Breast epithelium (tissue), 4 donors: ENCODE results near the gene HIP1. TPM values are rescaled to one million over a fixed set of nuclear protein-coding genes. Genes with fewer than 3 reads are reported as not detected.
"Not testable (repeated sequence)": the region's sequence is repeated elsewhere in the genome, so short reads cannot be mapped to it uniquely, and the experiment has no call there.

ENCODE experiments used
- DNase-seq, 2 donors: peaks; one replicate each; pipeline ENCODE4 v3.0.0-alpha.2; 2019; ENCODE audit warnings: low spot score in 2 of 2
- H3K27ac ChIP-seq, 2 donors: fragments of 200-600 bp; sonication (generic) in 1 of 2; one replicate each; pipeline ENCODE4 v1.5.1; 2016 to 2019; ENCODE audit warnings: mild to moderate bottlenecking in 1 of 2
- H3K27me3 ChIP-seq, 2 donors: fragments of 200-600 bp; sonication (generic) in 1 of 2; one replicate each; pipeline versions ENCODE4 v1.5.1 to v1.6.0; 2017 to 2019; ENCODE audit warnings: control low read depth in 1 of 2, mild to moderate bottlenecking in 1 of 2
- H3K36me3 ChIP-seq: fragments of 200-600 bp; one replicate; pipeline ENCODE4 v1.5.1; 2019
- H3K4me1 ChIP-seq, 2 donors: fragments of 200-600 bp; sonication (generic); one replicate each; pipeline ENCODE4 v1.5.1; 2016 to 2019; ENCODE audit warnings: control low read depth in 1 of 2
- H3K4me3 ChIP-seq, 3 donors: fragments of 200-600 bp; sonication (generic); 1 replicate in 2 of 3; 2 replicates in 1 of 3; pipeline ENCODE4 v1.5.1; 2016 to 2019; ENCODE audit warnings: mild to moderate bottlenecking in 3 of 3, moderate library complexity in 2 of 3
- H3K9me3 ChIP-seq, 2 donors: fragments of 200-600 bp; sonication (generic) in 1 of 2; one replicate each; pipeline ENCODE4 v1.5.1; 2016 to 2019; ENCODE audit warnings: control low read depth in 1 of 2
- POLR2A ChIP-seq: fragments of 450-650 bp; IDR thresholded peaks from one replicate; pipeline ENCODE4 v1.6.1; 2016; ENCODE audit warnings: antibody characterized with exemption, mild to moderate bottlenecking, moderate library complexity
- POLR2AphosphoS5 ChIP-seq, 3 donors: sonication (generic); formaldehyde crosslinking; IDR thresholded peaks; one replicate each; pipeline ENCODE4 v1.6.1; 2017; ENCODE audit warnings: antibody characterized with exemption in 3 of 3
- intact Hi-C: fragments of 100-400 bp; cut with DNase I; formaldehyde crosslinking; loops from one replicate; pipeline ENCODE4 v1.15.1; 2023; ENCODE audit warnings: low total_unique reads
- total RNA-seq, 3 donors: library from RNA; depleted of rRNA; stranded (reverse); fragments of >200 nt; gene quantifications; one replicate each; pipeline ENCODE4 v1.1.0, GENCODE V29; 2016
- TF ChIP-seq, protein P1 (sequence below), 3 donors: fragments of 450-650 bp; IDR thresholded peaks; one replicate each; pipeline ENCODE4 v1.5.1; 2016 to 2017; ENCODE audit warnings: antibody characterized with exemption in 3 of 3, mild to moderate bottlenecking in 3 of 3, moderate library complexity in 3 of 3

Gene HIP1
- total RNA-seq, 3 donors from 2014 or later: 20.6 to 24.6 (median 23.8) TPM

DNA sequence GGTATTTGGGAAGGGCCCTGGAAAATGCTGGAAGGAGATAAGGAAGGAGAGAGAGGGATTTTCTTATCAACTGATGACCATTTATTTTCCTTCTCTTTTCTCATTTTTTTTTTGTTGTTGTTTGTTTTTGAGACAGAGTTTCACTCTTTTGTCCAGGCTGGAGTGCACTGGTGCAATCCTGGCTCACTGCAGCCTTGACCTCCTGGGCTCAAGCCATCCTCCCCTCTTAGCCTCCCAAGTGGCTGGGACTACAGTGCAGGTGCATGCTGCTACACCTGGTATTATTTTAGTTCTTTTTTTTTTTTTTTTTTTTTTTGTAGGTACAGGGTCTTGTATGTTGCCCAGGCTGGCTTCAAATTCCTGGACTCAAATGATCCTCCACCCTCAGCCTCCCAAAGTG lies 52.2 kb downstream of the HIP1 start:
- Histone ChIP-seq H3K9me3 (no peaks in the 10 kb centered on the region), H3K4me1 (no peaks in the 10 kb centered on the region), H3K36me3 (no peaks in the 10 kb centered on the region), H3K4me3 (no peak overlapping the region), H3K27me3 (no peaks in the 10 kb centered on the region), H3K27ac (no peak overlapping the region)
- intact Hi-C loops: no loop called here
- no peak for DNase-seq
- TF ChIP-seq POLR2AphosphoS5 (IDR thresholded peaks at IDR 0.05): no peak
- TF ChIP-seq POLR2A: no peak
- TF ChIP-seq, protein P1, sequence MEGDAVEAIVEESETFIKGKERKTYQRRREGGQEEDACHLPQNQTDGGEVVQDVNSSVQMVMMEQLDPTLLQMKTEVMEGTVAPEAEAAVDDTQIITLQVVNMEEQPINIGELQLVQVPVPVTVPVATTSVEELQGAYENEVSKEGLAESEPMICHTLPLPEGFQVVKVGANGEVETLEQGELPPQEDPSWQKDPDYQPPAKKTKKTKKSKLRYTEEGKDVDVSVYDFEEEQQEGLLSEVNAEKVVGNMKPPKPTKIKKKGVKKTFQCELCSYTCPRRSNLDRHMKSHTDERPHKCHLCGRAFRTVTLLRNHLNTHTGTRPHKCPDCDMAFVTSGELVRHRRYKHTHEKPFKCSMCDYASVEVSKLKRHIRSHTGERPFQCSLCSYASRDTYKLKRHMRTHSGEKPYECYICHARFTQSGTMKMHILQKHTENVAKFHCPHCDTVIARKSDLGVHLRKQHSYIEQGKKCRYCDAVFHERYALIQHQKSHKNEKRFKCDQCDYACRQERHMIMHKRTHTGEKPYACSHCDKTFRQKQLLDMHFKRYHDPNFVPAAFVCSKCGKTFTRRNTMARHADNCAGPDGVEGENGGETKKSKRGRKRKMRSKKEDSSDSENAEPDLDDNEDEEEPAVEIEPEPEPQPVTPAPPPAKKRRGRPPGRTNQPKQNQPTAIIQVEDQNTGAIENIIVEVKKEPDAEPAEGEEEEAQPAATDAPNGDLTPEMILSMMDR (IDR thresholded peaks at IDR 0.05): no peak

DNA sequence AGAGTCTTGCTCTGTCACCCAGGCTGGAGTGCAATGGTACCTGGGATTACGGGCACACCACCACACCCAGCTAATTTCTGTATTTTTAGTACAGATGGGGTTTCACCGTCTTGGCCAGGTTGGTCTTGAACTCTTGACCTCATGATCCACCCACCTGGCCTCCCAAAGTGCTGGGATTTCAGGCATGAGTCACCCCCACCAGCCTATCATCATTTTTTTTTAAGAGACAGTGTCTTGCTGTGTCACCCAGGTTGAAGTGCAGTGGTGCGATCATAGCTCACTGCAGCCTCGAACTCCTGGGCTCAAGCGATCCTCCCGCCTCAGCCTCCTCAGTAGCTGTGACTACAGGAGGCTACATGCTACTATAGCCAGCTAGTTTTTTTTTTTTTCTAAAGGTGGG lies 56.7 kb downstream of the HIP1 start:
- H3K36me3 ChIP-seq, H3K9me3 ChIP-seq, intact Hi-C loops, H3K27me3 ChIP-seq, H3K4me1 ChIP-seq, DNase-seq, H3K27ac ChIP-seq, H3K4me3 ChIP-seq: not testable (repeated sequence)

DNA sequence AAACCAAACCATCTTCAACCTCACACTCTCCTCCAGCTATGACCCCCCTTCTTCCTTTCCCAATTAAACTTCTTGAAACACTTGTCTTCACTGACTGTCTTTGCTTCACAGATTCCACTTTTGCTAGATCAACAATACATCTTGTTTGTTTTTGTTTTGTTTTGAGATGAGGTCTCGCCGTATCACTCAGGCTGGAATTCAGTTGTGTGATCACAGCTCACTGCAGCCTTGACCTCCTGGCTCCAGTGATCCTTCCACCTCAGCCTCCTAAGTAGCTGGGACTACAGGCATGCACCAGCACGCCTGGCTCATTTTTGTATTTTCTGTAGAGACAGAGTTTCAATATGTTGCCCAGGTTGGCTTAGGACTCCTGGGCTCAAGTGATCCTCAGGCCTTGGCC lies 59.7 kb downstream of the HIP1 start:
- H3K36me3 ChIP-seq: no peaks in the 10 kb centered on the region
- no peaks in the 10 kb centered on the region for H3K4me1 ChIP-seq
- no peaks in the 10 kb centered on the region for H3K27me3 ChIP-seq
- H3K27ac ChIP-seq: no peak overlapping the region
- intact Hi-C loops: no loop called here
- DNase-seq: no peak
- peaks cover 7 to 9% of the 10 kb centered on the region in 2 donors for H3K9me3 ChIP-seq
- H3K4me3 ChIP-seq: no peak overlapping the region
- TF ChIP-seq, protein P1 (IDR thresholded peaks at IDR 0.05): no peak
- TF ChIP-seq POLR2A: no peak
- no peak for TF ChIP-seq POLR2AphosphoS5 (IDR thresholded peaks at IDR 0.05)

DNA sequence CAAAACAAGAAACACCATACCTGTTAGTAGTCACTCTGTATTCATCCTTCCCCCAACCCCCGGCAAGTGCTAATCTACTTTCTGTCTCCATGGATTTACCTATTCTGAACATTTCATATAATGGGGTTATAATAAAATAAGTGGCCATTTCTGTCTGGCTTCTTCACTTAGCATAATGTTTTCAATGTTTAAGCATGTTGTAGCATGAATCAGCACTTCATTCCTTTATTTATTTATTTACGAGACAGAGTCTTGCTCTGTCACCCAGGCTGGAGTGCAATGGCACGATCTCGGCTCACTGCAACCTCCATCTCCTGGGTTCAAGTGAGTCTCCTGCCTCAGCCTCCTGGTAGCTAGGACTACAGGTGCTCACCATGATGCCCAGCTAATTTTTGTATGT lies 69.2 kb downstream of the HIP1 start:
- intact Hi-C loops: no loop called here
- H3K9me3 ChIP-seq: peaks cover 0 to under 1% of the 10 kb centered on the region in 2 donors
- H3K4me1 ChIP-seq: no peaks in the 10 kb centered on the region
- no peak overlapping the region for H3K4me3 ChIP-seq
- H3K36me3 ChIP-seq: no peaks in the 10 kb centered on the region
- no peaks in the 10 kb centered on the region for H3K27me3 ChIP-seq
- no peak for DNase-seq
- H3K27ac ChIP-seq: no peak overlapping the region
- TF ChIP-seq, protein P1 (IDR thresholded peaks at IDR 0.05): no peak
- TF ChIP-seq POLR2AphosphoS5 (IDR thresholded peaks at IDR 0.05) (no peak), POLR2A (no peak)

DNA sequence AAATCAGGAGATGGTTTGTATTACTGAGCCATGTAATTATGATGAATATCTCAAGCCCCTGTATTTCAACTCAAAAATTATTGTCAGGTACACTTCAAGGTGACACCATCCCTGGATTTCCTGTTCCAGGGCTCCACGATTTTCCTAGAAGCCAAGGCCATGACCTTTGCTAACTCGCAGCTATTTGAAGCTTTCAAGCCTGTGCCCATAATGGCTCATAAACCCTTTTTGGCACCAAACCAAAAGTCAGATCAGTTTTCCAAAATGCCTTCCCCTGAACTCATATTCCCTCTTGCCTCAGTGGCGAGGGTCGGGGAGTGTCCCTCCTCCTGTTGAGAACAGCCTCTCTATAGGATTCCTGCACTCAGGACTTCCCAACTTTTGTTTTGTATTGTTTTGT lies 70.8 kb downstream of the HIP1 start:
- H3K36me3 ChIP-seq: no peaks in the 10 kb centered on the region
- intact Hi-C loops: no loop called here
- no peaks in the 10 kb centered on the region for H3K9me3 ChIP-seq
- no peaks in the 10 kb centered on the region for H3K4me1 ChIP-seq
- DNase-seq: no peak
- no peak overlapping the region for H3K4me3 ChIP-seq
- H3K27ac ChIP-seq: no peak overlapping the region
- TF ChIP-seq, protein P1 (IDR thresholded peaks at IDR 0.05): no peak
- TF ChIP-seq POLR2A: no peak
- TF ChIP-seq POLR2AphosphoS5 (IDR thresholded peaks at IDR 0.05): no peak
- no peaks in the 10 kb centered on the region for H3K27me3 ChIP-seq

DNA sequence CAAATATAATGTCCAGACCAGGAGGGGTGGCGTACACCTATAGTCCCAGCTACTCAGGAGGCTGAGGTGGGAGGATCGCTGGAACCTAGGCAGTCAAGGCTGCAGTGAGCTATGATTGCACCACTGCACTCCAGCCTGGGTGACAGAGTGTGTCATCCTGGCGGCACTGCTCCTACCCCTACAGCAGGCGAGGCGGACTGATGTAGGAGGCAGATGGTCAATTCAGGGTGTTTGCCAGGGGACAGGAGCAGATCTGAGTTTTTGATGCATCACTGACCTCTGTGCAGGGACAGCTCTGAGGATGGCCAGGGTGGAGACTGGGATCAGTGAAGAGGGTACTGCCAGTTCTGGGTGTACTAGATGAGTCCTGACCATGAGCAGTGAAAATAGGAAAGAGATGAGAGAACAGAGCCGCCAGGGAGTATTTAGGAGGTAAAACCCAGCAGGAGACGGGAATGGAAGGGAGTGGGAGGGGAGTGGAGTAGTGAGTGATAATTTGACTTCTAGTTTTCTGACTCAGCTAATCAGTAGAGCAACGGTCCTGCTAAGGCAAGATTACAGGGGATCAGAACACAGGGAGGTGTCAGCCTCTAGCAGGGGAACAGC lies 75.3 kb downstream of the HIP1 start:
- Histone ChIP-seq H3K9me3 (no peaks in the 10 kb centered on the region), H3K4me1 (no peaks in the 10 kb centered on the region), H3K27ac (no peak overlapping the region), H3K27me3 (no peaks in the 10 kb centered on the region), H3K36me3 (no peaks in the 10 kb centered on the region), H3K4me3 (no peak overlapping the region)
- DNase-seq: no peak
- no peak for TF ChIP-seq POLR2AphosphoS5 (IDR thresholded peaks at IDR 0.05)
- intact Hi-C loops: no loop called here
